Measurements from ENCODE around the gene CD44.

The CD44 gene

DNA sequence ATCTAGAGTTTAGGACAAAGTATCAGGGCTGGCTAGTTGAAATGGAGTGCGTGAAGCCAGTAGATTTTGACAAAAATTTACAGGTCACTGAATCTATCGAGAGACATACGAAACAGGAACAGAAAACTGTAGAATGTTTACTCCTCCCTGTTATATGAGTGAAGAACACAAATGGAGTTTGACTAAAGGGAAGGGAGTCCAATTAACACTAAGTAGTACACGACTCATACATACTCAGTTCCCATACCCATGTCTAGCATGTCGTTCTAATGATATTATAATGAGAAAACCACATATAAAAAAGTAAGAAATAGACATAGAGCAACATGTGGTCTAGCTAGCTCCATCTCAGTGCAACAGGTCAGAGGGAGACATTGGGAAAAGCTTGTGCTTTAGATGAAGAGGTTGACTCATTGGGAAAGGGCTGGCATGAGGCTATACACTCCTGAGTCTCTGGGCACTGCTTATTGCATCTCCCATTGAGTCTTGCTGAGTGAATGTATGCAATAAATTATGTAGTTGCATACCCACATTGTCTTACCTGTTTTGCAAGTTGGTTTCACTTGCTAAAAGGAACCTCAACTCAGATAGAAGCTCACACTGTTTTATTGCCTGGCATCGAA, 43.5 kb downstream of the CD44 start:
- DNase-seq (ENCODE audit: low read depth in 1 of 2, low spot score in 1 of 2) = peak in 1 of 2 experiments; percentile 78
- no peak for TF ChIP-seq JUND (IDR thresholded peaks at IDR 0.05; ENCODE audit: low read depth)
- in situ Hi-C loops (cut with HindIII; ENCODE audit: low pct_unique_long_range_greater_than_20kb, low sequenced_read_pairs) = no loop called here

GRCh38 chr11:35183326-35183925, 44.5 kb downstream of the CD44 start:
- in situ Hi-C loops (cut with HindIII; ENCODE audit: low pct_unique_long_range_greater_than_20kb, low sequenced_read_pairs) = no loop called here
- TF ChIP-seq JUND (IDR thresholded peaks at IDR 0.05; ENCODE audit: low read depth) = no peak
- no peak for DNase-seq (ENCODE audit: low read depth in 1 of 2, low spot score in 1 of 2)

GRCh38 chr11:35185696-35186095, 46.7 kb downstream of the CD44 start:
- no peak for TF ChIP-seq JUND (IDR thresholded peaks at IDR 0.05; ENCODE audit: low read depth)
- DNase-seq (ENCODE audit: low read depth in 1 of 2, low spot score in 1 of 2) = no peak
- in situ Hi-C loops (cut with HindIII; ENCODE audit: low pct_unique_long_range_greater_than_20kb, low sequenced_read_pairs) = no loop called here

- in situ Hi-C loops (cut with HindIII; ENCODE audit: low pct_unique_long_range_greater_than_20kb, low sequenced_read_pairs) = no loop called here
- no peak for TF ChIP-seq JUND (IDR thresholded peaks at IDR 0.05; ENCODE audit: low read depth)
- no peak for DNase-seq (ENCODE audit: low read depth in 1 of 2, low spot score in 1 of 2)
Measured at GRCh38 chr11:35187996-35188395, 49.0 kb downstream of the CD44 start.

- no peak for TF ChIP-seq JUND (IDR thresholded peaks at IDR 0.05; ENCODE audit: low read depth)
- no peak for DNase-seq (ENCODE audit: low read depth in 1 of 2, low spot score in 1 of 2)
- in situ Hi-C loops (cut with HindIII; ENCODE audit: low pct_unique_long_range_greater_than_20kb, low sequenced_read_pairs) = no loop called here
Measured at GRCh38 chr11:35190804-35191348, 51.9 kb downstream of the CD44 start.

GRCh38 chr11:35192347-35192746, 53.4 kb downstream of the CD44 start:
- TF ChIP-seq JUND (IDR thresholded peaks at IDR 0.05; ENCODE audit: low read depth) = no peak
- DNase-seq (ENCODE audit: low read depth in 1 of 2, low spot score in 1 of 2) = no peak
- in situ Hi-C loops (cut with HindIII; ENCODE audit: low pct_unique_long_range_greater_than_20kb, low sequenced_read_pairs) = no loop called here

- DNase-seq (ENCODE audit: low read depth in 1 of 2, low spot score in 1 of 2) = no peak
- TF ChIP-seq JUND (IDR thresholded peaks at IDR 0.05; ENCODE audit: low read depth) = no peak
- in situ Hi-C loops (cut with HindIII; ENCODE audit: low pct_unique_long_range_greater_than_20kb, low sequenced_read_pairs) = no loop called here
Measured at GRCh38 chr11:35193767-35194166, 54.8 kb downstream of the CD44 start.

GRCh38 chr11:35197292-35197691, 58.3 kb downstream of the CD44 start:
- TF ChIP-seq JUND (IDR thresholded peaks at IDR 0.05; ENCODE audit: low read depth) = no peak
- in situ Hi-C loops (cut with HindIII; ENCODE audit: low pct_unique_long_range_greater_than_20kb, low sequenced_read_pairs) = no loop called here
- no peak for DNase-seq (ENCODE audit: low read depth in 1 of 2, low spot score in 1 of 2)

- in situ Hi-C loops (cut with HindIII; ENCODE audit: low pct_unique_long_range_greater_than_20kb, low sequenced_read_pairs) = no loop called here
- DNase-seq (ENCODE audit: low read depth in 1 of 2, low spot score in 1 of 2) = no peak
- no peak for TF ChIP-seq JUND (IDR thresholded peaks at IDR 0.05; ENCODE audit: low read depth)
Measured at GRCh38 chr11:35200811-35201341, 61.9 kb downstream of the CD44 start.

DNA sequence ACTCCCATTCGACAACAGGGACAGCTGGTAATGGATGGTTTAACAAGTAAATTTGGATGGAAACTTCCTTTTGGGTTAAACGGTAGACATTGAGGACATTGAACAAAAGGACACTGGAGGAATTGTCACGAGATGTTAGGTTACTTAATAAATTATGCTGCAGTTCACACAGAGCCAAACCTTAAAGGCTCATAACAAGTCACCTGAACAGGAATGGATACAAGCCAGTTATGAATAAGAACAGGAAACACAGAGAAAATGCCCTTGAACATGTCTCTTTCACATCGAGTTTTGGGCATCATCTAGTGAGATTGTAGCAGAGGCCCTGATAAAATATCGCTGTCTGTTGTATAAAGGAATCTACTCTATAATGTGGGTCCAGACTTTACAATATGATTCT, 65.6 kb downstream of the CD44 start:
- in situ Hi-C loops (cut with HindIII; ENCODE audit: low pct_unique_long_range_greater_than_20kb, low sequenced_read_pairs) = no loop called here
- DNase-seq (ENCODE audit: low read depth in 1 of 2, low spot score in 1 of 2) = no peak
- TF ChIP-seq JUND (IDR thresholded peaks at IDR 0.05; ENCODE audit: low read depth) = no peak

DNA sequence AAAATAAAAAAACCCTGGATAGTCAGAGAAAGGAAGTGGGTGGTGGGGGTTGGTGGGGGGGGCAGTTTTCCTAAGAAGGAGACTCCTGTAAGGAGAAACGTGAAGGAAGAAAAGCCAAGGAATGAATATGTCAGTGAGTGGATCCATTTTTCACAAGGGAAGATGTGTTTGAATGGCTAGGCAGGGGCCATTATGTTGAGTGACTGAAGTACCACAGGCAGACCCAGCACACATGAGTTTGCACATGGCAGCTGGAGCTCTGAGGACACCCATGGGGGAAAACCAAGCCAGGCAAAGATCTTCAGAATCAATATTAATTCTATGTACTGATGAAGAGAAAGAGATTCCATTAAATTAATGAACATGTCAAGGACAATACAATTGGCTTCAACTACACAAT, 67.6 kb downstream of the CD44 start:
- TF ChIP-seq JUND (IDR thresholded peaks at IDR 0.05; ENCODE audit: low read depth) = no peak
- DNase-seq (ENCODE audit: low read depth in 1 of 2, low spot score in 1 of 2) = no peak
- in situ Hi-C loops (cut with HindIII; ENCODE audit: low pct_unique_long_range_greater_than_20kb, low sequenced_read_pairs) = no loop called here

- in situ Hi-C loops (cut with HindIII; ENCODE audit: low pct_unique_long_range_greater_than_20kb, low sequenced_read_pairs) = no loop called here
- no peak for DNase-seq (ENCODE audit: low read depth in 1 of 2, low spot score in 1 of 2)
- no peak for TF ChIP-seq JUND (IDR thresholded peaks at IDR 0.05; ENCODE audit: low read depth)
Measured at GRCh38 chr11:35207471-35208403, 68.8 kb downstream of the CD44 start.
